Measurements from ENCODE around the gene SRSF8. TPM values are rescaled to one million over a fixed set of nuclear protein-coding genes. Genes with fewer than 3 reads are reported as not detected.

SRSF8 gene
- total RNA-seq, 1 experiment from 2014 or later, result 48.5 TPM

GRCh38 chr11:95092549-95093324 is 26.0 kb downstream of the SRSF8 start:
- intact Hi-C loops (cut with micrococcal nuclease), result loop anchor here (1.0 kb wide), 1 partner anchor 41 kb away; no protein-coding TSS in a partner anchor
- CTCF ChIA-PET, result interaction anchor here (0.6 to 5.7 kb wide), 13 partner anchors 9 to 1334 kb away, joined by 3 to 50 read pairs (median 4); partner anchors contain the start of gene SRSF8
- BruUV-seq (replicated peaks), result no TSS peak

GRCh38 chr11:95093548-95093947 is 26.8 kb downstream of the SRSF8 start:
- intact Hi-C loops (cut with micrococcal nuclease), result loop anchor here (1.0 kb wide), 1 partner anchor 40 kb away; no protein-coding TSS in a partner anchor
- ChIA-PET POLR2A (interaction anchor here (0.7 to 10.3 kb wide), 7 partner anchors 9 to 56 kb away, joined by 3 to 123 read pairs (median 14); partner anchors contain the start of gene SRSF8), CTCF (interaction anchor here (1.1 to 5.7 kb wide), 7 partner anchors 9 to 57 kb away, joined by 4 to 50 read pairs (median 6); partner anchors contain the start of gene SRSF8)
- Mint-ChIP-seq H3K27me3 (ENCODE audit: insufficient read depth, unreplicated experiment) (no peaks in the 10 kb centered on the region), H3K9me3 (ENCODE audit: unreplicated experiment) (no peaks in the 10 kb centered on the region), H3K27ac (ENCODE audit: low read depth, unreplicated experiment) (no peak overlapping the region), H3K36me3 (ENCODE audit: insufficient read depth, unreplicated experiment) (no peaks in the 10 kb centered on the region), H3K4me1 (ENCODE audit: insufficient read depth, unreplicated experiment) (peaks cover 37% of the 10 kb centered on the region), H3K4me3 (ENCODE audit: unreplicated experiment) (no peak overlapping the region)
- no TSS peak for BruUV-seq (replicated peaks)
- no peak for DNase-seq (ENCODE audit: unreplicated experiment)
- TF ChIP-seq CTCF (IDR thresholded peaks at IDR 0.05; ENCODE audit: unreplicated experiment), result no peak

More at GRCh38 chr11:95092549-95093324, 26.0 kb downstream of the SRSF8 start:
- Mint-ChIP-seq H3K27me3 (ENCODE audit: insufficient read depth, unreplicated experiment) (no peaks in the 10 kb centered on the region), H3K9me3 (ENCODE audit: unreplicated experiment) (no peaks in the 10 kb centered on the region), H3K36me3 (ENCODE audit: insufficient read depth, unreplicated experiment) (no peaks in the 10 kb centered on the region), H3K27ac (ENCODE audit: low read depth, unreplicated experiment) (no peak overlapping the region), H3K4me1 (ENCODE audit: insufficient read depth, unreplicated experiment) (peaks cover 37% of the 10 kb centered on the region), H3K4me3 (ENCODE audit: unreplicated experiment) (no peak overlapping the region)
- peak; percentile 42 for TF ChIP-seq CTCF (IDR thresholded peaks at IDR 0.05; ENCODE audit: unreplicated experiment)
- peak; percentile 33 for DNase-seq (ENCODE audit: unreplicated experiment)
- POLR2A ChIA-PET, result interaction anchor here (0.7 to 10.3 kb wide), 8 partner anchors 8 to 57 kb away, joined by 3 to 123 read pairs (median 9); partner anchors contain the start of gene SRSF8

GRCh38 chr11:95095858-95096587 is 29.3 kb downstream of the SRSF8 start:
- Mint-ChIP-seq H3K36me3 (ENCODE audit: insufficient read depth, unreplicated experiment) (peaks cover 7% of the 10 kb centered on the region), H3K9me3 (ENCODE audit: unreplicated experiment) (no peaks in the 10 kb centered on the region), H3K27me3 (ENCODE audit: insufficient read depth, unreplicated experiment) (no peaks in the 10 kb centered on the region), H3K27ac (ENCODE audit: low read depth, unreplicated experiment) (peak overlapping the region; percentile 37), H3K4me1 (ENCODE audit: insufficient read depth, unreplicated experiment) (peaks cover 31% of the 10 kb centered on the region), H3K4me3 (ENCODE audit: unreplicated experiment) (no peak overlapping the region)
- peak; percentile 35 for DNase-seq (ENCODE audit: unreplicated experiment)
- ChIA-PET CTCF (interaction anchor here (0.6 to 1.4 kb wide), 4 partner anchors 20 to 669 kb away, joined by 3 to 4 read pairs (median 3); no protein-coding TSS in a partner anchor), POLR2A (interaction anchor here (0.6 to 10.3 kb wide), 7 partner anchors 11 to 694 kb away, joined by 3 to 123 read pairs (median 8); partner anchors contain the start of genes FAM76B and SRSF8)
- no peak for TF ChIP-seq CTCF (IDR thresholded peaks at IDR 0.05; ENCODE audit: unreplicated experiment)
- intact Hi-C loops (cut with micrococcal nuclease), result no loop called here
- BruUV-seq (replicated peaks), result no TSS peak
